ENCODE measurements around the gene AJM1.

Gene AJM1

DNA sequence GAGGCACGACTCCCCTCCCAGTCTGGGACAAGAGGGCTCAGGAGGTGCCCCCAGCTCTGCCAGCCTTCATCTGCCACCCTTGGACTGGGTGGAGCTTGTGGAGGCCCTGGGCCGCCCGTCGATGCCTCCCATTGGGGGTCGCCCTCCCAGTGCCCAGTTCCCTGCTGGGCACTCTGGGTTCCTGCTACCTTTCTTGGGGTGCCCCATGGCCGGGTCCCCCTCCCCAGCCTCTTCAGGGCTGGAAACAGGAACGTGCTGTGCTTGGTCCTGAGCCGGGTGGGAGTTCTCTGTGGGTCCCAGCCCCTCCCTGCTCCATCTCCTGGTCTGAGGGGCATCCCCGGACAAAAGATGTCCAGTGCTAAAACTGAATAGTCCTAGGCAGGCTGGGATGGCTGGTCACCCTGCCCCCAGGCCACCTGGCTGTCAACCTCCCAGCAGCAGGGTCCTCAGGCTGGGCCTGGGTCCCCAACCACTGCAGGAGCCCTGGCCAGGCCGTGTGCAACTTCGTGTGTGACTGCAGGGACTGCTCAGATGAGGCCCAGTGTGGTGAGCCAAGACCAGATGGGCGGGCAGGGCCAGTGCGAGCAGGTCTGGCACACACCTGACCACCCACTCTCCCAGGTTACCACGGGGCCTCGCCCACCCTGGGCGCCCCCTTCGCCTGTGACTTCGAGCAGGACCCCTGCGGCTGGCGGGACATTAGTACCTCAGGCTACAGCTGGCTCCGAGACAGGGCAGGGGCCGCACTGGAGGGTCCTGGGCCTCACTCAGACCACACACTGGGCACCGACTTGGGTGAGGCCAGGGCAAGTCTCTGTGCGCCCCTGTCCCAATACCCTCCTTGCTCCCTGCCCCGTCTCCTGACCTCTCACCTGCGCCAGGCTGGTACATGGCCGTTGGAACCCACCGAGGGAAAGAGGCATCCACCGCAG is 10.7 kb downstream of the AJM1 start:
- TF ChIP-seq CEBPB (IDR thresholded peaks at IDR 0.05), result no peak
- TF ChIP-seq EP300 (IDR thresholded peaks at IDR 0.05; ENCODE audit: borderline replicate concordance), result no peak
- TF ChIP-seq CREB1 (IDR thresholded peaks at IDR 0.05; ENCODE audit: low read depth), result no peak
- no peak for TF ChIP-seq FOXM1 (IDR thresholded peaks at IDR 0.05; ENCODE audit: borderline replicate concordance, low read depth)

DNA sequence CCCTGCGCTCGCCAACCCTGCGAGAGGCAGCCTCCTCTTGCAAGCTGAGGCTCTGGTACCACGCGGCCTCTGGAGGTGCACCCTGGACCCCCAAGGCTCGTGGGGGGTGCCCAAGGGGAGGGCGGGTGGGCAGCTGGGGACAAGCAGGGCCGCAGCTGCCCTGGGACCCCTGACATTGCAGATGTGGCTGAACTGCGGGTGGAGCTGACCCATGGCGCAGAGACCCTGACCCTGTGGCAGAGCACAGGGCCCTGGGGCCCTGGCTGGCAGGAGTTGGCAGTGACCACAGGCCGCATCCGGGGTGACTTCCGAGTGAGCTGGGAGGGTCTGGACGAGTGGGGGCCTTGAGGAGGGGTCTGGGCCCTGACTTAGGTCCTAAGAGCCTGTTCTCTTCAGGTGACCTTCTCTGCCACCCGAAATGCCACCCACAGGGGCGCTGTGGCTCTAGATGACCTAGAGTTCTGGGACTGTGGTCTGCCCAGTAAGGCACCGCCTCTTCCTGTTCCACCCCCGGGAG is 11.4 kb downstream of the AJM1 start:
- TF ChIP-seq TEAD4 (IDR thresholded peaks at IDR 0.05) (no peak), NFIC (IDR thresholded peaks at IDR 0.05) (no peak), CEBPB (IDR thresholded peaks at IDR 0.05) (no peak), EGR1 (IDR thresholded peaks at IDR 0.05) (no peak), YY1 (IDR thresholded peaks at IDR 0.05; ENCODE audit: low read depth) (no peak), EP300 (IDR thresholded peaks at IDR 0.05; ENCODE audit: borderline replicate concordance) (no peak), CREB1 (IDR thresholded peaks at IDR 0.05; ENCODE audit: low read depth) (no peak), FOXM1 (IDR thresholded peaks at IDR 0.05; ENCODE audit: borderline replicate concordance, low read depth) (no peak), TCF12 (IDR thresholded peaks at IDR 0.05; ENCODE audit: low read depth) (no peak), TAF1 (IDR thresholded peaks at IDR 0.05; ENCODE audit: low read depth) (no peak), ZBTB7A (IDR thresholded peaks at IDR 0.05; ENCODE audit: low read depth) (no peak), RAD21 (IDR thresholded peaks at IDR 0.05; ENCODE audit: low read depth) (no peak)
- TF ChIP-seq, protein P1, sequence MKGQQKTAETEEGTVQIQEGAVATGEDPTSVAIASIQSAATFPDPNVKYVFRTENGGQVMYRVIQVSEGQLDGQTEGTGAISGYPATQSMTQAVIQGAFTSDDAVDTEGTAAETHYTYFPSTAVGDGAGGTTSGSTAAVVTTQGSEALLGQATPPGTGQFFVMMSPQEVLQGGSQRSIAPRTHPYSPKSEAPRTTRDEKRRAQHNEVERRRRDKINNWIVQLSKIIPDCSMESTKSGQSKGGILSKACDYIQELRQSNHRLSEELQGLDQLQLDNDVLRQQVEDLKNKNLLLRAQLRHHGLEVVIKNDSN (IDR thresholded peaks at IDR 0.05), result no peak
- TF ChIP-seq, protein P2, sequence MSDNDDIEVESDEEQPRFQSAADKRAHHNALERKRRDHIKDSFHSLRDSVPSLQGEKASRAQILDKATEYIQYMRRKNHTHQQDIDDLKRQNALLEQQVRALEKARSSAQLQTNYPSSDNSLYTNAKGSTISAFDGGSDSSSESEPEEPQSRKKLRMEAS (IDR thresholded peaks at IDR 0.05), result no peak
- TF ChIP-seq, protein P3, sequence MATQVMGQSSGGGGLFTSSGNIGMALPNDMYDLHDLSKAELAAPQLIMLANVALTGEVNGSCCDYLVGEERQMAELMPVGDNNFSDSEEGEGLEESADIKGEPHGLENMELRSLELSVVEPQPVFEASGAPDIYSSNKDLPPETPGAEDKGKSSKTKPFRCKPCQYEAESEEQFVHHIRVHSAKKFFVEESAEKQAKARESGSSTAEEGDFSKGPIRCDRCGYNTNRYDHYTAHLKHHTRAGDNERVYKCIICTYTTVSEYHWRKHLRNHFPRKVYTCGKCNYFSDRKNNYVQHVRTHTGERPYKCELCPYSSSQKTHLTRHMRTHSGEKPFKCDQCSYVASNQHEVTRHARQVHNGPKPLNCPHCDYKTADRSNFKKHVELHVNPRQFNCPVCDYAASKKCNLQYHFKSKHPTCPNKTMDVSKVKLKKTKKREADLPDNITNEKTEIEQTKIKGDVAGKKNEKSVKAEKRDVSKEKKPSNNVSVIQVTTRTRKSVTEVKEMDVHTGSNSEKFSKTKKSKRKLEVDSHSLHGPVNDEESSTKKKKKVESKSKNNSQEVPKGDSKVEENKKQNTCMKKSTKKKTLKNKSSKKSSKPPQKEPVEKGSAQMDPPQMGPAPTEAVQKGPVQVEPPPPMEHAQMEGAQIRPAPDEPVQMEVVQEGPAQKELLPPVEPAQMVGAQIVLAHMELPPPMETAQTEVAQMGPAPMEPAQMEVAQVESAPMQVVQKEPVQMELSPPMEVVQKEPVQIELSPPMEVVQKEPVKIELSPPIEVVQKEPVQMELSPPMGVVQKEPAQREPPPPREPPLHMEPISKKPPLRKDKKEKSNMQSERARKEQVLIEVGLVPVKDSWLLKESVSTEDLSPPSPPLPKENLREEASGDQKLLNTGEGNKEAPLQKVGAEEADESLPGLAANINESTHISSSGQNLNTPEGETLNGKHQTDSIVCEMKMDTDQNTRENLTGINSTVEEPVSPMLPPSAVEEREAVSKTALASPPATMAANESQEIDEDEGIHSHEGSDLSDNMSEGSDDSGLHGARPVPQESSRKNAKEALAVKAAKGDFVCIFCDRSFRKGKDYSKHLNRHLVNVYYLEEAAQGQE (IDR thresholded peaks at IDR 0.05; ENCODE audit: low read depth), result no peak

DNA sequence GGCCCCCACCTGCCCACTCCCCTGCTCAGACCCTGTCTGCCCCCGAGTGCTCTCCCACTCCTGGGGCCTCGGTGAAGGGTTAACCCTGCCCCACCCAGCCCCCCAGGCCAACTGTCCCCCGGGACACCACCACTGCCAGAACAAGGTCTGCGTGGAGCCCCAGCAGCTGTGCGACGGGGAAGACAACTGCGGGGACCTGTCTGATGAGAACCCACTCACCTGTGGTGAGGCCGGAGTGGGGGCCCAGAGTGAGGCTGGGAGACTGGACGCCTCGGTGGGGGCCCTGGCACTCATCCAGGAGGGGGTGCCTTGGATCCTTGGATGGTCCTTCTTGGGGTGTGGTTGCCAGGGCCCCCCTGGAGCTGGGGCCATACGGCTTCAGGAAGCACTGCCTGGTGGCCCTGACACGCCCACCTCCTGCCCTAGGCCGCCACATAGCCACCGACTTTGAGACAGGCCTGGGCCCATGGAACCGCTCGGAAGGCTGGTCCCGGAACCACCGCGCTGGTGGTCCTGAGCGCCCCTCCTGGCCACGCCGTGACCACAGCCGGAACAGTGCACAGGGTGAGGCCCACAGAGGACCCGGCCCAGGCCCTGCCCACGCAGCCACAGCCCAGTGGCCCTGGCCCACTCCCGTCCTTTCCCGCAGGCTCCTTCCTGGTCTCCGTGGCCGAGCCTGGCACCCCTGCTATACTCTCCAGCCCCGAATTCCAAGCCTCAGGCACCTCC is 12.0 kb downstream of the AJM1 start:
- no peak for TF ChIP-seq EP300 (IDR thresholded peaks at IDR 0.05; ENCODE audit: borderline replicate concordance)
- no peak for TF ChIP-seq NFIC (IDR thresholded peaks at IDR 0.05)
- no peak for TF ChIP-seq TAF1 (IDR thresholded peaks at IDR 0.05; ENCODE audit: low read depth)
- no peak for TF ChIP-seq RAD21 (IDR thresholded peaks at IDR 0.05; ENCODE audit: low read depth)
- TF ChIP-seq, protein P2 (IDR thresholded peaks at IDR 0.05), result no peak
- TF ChIP-seq, protein P1 (IDR thresholded peaks at IDR 0.05), result no peak
- no peak for TF ChIP-seq CEBPB (IDR thresholded peaks at IDR 0.05)
- TF ChIP-seq CREB1 (IDR thresholded peaks at IDR 0.05; ENCODE audit: low read depth), result no peak
- TF ChIP-seq YY1 (IDR thresholded peaks at IDR 0.05; ENCODE audit: low read depth), result no peak

DNA sequence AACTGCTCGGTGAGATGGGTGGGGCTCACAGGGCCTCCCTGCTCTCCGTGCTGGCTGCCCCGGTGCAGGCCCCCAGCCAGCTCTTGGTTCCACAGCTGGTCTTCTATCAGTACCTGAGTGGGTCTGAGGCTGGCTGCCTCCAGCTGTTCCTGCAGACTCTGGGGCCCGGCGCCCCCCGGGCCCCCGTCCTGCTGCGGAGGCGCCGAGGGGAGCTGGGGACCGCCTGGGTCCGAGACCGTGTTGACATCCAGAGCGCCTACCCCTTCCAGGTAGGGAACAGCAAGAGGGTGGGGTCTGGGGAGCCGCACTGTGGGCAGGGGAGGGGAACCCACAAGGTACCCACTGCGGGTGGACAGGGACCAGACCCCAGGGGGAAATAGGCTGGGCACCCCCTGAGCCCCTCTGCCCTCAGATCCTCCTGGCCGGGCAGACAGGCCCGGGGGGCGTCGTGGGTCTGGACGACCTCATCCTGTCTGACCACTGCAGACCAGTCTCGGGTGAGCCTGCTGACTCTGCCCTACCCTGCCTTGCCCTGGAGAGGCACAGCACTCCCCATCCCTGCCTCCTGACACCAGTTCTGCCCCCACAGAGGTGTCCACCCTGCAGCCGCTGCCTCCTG is 12.7 kb downstream of the AJM1 start:
- TF ChIP-seq ZBTB7A (IDR thresholded peaks at IDR 0.05; ENCODE audit: low read depth) (no peak), CREB1 (IDR thresholded peaks at IDR 0.05; ENCODE audit: low read depth) (no peak)

DNA sequence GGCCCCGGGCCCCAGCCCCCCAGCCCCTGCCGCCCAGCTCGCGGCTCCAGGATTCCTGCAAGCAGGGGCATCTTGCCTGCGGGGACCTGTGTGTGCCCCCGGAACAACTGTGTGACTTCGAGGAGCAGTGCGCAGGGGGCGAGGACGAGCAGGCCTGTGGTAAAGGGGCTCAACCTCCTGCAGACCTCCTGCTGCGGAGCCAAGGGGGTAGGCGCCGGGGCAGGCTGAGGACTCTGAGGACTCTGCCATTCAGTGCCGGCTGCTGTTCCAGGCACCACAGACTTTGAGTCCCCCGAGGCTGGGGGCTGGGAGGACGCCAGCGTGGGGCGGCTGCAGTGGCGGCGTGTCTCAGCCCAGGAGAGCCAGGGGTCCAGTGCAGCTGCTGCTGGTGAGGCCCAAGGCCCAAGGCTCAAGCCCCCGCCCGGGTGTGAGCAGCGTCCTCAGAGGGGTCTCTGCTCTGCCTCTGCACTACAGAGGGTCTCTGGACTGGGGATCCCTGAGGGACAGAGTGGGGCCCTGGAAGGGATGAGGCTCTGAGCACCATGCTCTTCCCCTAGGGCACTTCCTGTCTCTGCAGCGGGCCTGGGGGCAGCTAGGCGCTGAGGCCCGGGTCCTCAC is 13.3 kb downstream of the AJM1 start:
- TF ChIP-seq RAD21 (IDR thresholded peaks at IDR 0.05; ENCODE audit: low read depth) (no peak), EGR1 (IDR thresholded peaks at IDR 0.05) (no peak), CEBPB (IDR thresholded peaks at IDR 0.05) (no peak), NFIC (IDR thresholded peaks at IDR 0.05) (no peak), ZBTB7A (IDR thresholded peaks at IDR 0.05; ENCODE audit: low read depth) (no peak), TCF12 (IDR thresholded peaks at IDR 0.05; ENCODE audit: low read depth) (no peak), CREB1 (IDR thresholded peaks at IDR 0.05; ENCODE audit: low read depth) (no peak), FOXM1 (IDR thresholded peaks at IDR 0.05; ENCODE audit: borderline replicate concordance, low read depth) (no peak), TAF1 (IDR thresholded peaks at IDR 0.05; ENCODE audit: low read depth) (no peak), EP300 (IDR thresholded peaks at IDR 0.05; ENCODE audit: borderline replicate concordance) (no peak)
- TF ChIP-seq, protein P2 (IDR thresholded peaks at IDR 0.05), result no peak
- TF ChIP-seq, protein P3 (IDR thresholded peaks at IDR 0.05; ENCODE audit: low read depth), result no peak
